NCI-H2196 (cell line): ENCODE results near the gene TOR4A.

Experiments used
- DNase-seq: peaks from one replicate; lab custom pipeline; 2025; ENCODE audit not compliant: unreplicated experiment; lab: John Stamatoyannopoulos, UW

TOR4A gene

DNA sequence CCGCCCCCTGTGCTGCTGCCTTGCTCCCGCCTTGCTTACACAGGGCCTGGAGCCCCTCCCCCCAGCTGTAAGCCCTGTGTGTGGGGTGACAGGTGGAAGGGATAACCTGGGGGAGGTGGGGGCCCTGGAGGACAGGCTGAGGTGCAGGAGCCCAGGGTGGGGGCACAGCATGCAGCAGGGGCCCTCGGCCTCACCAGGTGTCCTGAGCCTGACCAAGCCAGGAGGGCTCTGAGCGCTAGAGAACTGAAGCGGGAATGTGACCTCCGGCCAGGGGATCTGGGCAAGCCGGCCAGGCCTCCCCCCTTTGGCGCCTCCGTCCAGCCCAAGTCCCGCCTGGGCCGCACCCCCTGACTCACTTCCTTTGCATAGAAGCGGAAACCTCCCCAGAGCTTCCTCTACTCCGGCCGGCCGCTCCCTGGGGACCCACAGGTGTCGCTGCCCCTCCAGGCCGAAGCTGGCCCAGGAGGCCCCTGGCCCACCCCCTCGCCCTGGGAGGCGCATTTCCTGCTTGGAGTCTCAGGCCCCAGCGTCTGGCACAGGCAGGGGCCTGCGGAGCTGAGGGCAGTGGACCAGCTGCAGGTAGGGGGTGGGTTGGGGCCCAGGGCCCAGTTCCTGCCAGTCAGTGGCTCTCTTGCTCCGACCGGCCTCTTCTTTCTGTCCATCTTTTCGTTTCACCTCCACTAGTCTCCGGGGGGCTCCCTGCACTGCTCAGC lies at the start of gene TOR4A:
Gene TOR4A, plus strand, starts transcription at position 398 of the 713 bp plus-strand sequence. CDS start 964 bp downstream, outside the sequence.
- DNase-seq: no peak

DNA sequence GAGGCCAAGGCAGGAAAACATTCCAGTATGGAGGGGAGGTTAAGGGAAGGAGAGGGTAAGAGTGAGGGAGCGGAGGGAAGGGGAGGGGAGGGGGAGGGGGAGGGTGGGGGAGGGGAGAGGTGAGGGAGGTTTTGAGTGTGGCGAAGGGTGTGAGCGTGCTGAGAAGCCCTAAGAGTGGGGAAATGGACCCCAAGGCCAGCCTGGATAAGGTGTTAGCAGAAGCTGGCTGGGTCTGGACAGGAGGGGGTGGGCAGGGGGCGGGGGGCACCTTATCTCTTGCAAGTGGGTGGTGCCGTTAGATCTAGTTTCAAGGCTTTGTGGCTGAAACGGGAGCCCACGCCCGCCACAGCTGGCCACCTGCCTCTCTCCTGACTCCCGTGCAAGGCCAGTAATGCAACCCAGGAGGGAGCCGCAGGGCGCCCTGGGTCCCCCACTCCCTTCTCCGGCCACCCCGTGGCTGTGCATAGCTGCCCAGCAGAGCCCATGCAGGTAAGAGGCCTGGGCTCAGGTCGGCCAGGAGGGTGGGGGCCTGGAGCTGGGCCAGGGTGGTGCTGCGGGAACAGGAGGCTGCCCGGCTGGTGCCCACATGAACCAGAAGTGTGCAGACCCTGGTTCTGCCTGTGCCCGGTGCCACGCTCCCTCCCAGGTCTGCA lies 49.5 kb upstream of the TOR4A start:
- DNase-seq: peak; percentile 20

GRCh38 chr9:137228506-137228967 lies 49.0 kb upstream of the TOR4A start:
- DNase-seq: peak; percentile 66

GRCh38 chr9:137228968-137229896 lies 48.3 kb upstream of the TOR4A start:
- DNase-seq: no peak

GRCh38 chr9:137229903-137230704 lies 47.4 kb upstream of the TOR4A start:
- no peak for DNase-seq

DNA sequence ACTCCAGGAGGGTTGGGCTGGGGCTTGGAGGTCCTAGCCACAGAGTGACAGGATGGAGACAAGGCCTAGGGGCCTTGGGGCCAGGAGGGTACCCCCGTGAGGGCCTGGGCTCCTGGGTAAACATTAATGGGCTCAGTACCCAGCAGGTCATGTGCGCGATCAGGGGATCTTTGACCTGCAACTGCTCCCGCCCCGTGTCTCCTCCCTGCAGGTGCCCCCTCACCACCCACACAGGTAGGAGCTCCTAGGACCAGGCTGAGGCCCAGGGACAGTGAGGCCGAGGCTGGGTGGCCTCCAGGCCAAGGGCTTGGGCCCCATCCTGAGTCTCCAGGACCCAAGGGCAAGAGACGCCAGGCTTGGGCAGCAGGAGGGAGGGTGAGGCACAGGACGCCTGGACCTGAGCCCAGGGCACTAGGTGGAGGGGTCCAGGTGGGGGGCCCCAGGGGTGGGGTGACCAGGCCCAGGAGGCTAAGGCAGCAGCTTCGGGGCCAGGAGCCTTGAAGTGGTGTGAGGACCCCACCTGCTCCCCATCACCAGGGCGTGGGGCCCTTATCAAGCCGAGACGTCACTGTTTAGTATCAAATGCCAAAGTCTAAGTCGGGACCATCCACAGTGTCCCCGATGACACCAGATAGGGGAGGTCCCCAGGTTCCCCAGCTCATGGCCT lies 46.7 kb upstream of the TOR4A start, which contains the start of gene SLC34A3:
Gene SLC34A3, plus strand, starts transcription at position 197 of the 667 bp plus-strand sequence. CDS start 802 bp downstream, outside the sequence.
- DNase-seq: no peak

- no peak for DNase-seq
Measured at GRCh38 chr9:137231372-137232039, 46.0 kb upstream of the TOR4A start.

DNA sequence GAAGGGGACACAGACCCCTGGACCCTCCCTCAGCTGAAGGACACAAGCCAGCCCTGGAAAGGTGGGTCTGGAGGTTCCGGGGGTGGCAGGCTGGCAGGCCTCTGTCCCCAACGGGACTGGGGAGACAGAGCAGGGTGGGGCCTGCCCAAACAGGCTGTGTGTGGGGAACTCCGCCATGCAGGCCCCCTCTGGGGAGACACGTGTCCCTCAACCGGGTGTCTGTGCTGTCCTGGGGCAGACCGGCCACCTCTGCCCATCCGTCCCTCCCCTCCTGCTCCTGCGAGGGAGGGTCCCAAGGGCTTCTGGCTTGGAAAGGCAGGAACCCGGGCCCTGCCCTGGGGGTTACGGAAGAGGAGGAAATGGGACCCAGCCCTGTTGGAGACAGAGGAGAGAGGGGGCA lies 45.4 kb upstream of the TOR4A start:
- no peak for DNase-seq

DNA sequence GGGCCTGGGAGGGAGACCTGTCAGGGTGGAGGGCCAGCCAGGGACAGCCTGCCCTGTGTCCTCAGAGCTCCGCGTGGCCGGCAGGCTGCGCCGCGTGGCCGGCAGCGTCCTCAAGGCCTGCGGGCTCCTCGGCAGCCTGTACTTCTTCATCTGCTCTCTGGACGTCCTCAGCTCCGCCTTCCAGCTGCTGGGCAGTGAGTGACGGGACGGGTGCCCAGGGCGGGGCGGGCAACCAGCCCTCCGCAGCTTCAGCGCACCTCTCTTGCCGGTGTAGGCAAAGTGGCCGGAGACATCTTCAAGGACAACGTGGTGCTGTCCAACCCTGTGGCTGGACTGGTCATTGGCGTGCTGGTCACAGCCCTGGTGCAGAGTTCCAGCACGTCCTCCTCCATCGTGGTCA lies 45.0 kb upstream of the TOR4A start:
- DNase-seq: no peak

DNA sequence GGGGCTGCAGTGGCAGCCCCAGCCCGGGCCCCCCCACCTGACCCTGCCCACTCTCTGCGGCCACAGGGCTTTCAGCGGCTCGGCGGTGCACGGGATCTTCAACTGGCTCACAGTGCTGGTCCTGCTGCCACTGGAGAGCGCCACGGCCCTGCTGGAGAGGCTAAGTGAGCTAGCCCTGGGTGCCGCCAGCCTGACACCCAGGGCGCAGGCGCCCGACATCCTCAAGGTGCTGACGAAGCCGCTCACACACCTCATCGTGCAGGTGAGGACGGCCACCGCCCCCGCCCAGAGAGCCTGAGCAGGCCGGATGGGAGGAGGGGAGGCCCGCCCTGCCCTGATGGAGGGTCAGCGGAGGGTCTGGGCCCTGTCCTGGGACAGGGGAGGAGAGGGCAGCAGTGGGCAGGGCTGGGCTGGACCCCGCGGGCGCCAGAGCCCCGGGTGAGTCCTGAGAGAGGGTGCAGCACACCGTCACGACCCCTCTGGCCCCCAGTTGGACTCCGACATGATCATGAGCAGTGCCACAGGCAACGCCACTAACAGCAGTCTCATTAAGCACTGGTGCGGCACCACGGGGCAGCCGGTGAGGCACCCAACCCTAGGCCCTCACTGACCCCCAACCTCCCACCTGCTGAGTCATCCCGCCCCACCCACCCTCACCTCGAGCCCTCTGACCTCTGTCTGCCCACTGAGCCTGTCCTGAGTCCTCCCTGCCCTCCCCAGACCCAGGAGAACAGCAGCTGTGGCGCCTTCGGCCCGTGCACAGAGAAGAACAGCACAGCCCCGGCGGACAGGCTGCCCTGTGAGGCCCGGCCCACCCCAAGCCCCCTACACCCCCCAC lies 44.2 kb upstream of the TOR4A start:
- DNase-seq: no peak

- no peak for DNase-seq
Measured at GRCh38 chr9:137234055-137234697, 43.4 kb upstream of the TOR4A start.

DNA sequence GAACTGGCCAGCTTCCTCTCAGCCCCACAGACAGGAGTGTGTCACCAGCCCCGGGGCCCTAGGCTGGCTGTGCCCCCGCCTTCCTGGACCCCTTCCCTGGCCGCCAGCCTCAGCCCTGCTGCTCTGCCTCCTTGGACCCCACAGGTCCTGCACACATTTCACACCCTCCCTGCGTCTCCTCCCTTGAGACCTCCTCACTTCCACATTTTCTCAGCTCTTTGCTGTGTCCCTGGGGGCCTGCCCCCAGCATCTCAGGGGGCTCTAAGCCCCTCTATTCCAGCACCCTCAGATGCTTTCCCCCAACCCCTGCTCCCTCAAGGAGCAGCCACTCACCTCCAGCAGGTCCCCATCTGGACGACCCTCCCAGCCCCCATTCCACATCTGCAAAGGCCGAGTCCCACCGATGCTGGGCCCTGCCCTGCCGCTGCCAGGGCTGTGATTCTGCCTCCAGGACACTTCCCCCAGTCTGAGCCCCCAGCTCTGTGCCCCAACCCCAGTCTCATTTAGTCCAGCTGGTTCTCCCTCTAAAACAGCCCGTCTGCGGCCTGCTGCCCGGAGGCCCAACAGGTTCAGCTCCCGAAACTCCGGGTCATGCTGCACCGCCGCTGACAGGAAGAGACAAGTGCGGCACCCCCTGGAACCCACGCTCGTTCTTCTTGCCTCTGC lies 42.6 kb upstream of the TOR4A start:
- no peak for DNase-seq

DNA sequence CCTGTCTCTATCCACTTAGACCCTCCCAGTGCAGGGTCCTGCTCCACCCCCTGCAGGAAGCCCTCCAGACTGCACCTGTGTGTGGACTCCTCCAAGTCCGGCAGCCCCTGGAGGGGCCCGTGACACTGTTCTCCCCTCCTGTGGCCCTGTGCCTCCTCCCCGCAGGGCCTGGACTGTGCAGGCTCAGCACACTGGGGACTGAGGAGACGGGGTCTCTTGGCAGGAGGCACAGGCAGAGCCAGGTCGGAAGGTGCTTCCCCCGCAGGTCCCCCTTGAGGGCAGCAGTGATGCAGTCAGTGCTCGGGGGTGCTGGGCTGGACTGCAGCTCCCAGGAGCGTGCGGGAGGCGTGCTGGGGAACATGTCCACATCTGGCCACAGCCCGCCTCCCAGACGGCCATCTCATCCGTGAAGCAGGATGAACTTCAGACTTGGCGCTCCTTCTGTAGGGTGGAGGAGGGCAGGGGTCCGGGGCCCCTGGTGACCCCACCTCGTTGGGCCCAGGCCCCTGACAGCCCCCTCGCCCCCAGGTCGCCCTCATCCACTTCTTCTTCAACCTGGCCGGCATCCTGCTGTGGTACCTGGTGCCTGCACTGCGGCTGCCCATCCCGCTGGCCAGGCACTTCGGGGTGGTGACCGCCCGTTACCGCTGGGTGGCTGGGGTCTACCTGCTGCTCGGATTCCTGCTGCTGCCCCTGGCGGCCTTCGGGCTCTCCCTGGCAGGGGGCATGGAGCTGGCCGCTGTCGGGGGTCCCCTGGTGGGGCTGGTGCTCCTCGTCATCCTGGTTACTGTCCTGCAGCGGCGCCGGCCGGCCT lies 41.9 kb upstream of the TOR4A start:
- no peak for DNase-seq

DNA sequence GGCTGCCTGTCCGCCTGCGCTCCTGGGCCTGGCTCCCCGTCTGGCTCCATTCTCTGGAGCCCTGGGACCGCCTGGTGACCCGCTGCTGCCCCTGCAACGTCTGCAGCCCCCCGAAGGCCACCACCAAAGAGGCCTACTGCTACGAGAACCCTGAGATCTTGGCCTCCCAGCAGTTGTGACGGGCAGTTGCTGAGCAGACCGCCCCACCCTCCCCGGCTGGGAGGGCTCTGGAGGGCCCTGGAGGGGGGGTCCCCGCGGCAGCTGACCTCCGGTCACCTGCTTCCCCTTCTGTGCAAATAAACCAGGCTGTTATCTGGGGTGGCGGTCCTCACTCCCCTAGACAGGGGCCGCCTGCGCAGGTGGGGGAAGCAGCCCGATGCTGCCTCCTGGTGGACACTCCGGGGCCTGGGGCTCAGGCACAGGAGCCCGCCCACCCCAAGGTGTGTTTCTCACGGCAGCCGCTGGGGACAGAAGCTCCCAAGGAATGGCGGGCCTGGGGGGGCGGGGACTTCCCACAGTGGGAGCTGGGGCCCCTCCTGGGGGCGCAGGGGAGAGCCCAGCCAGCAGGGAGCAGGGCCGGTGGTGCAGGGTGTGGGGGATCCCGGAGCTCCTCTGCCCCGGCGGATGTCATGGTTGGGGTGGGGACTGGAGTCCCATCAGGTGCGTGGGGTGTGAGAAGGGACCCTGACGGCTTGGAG lies 41.1 kb upstream of the TOR4A start:
- DNase-seq: peak; percentile 86

GRCh38 chr9:137236936-137237421 lies 40.5 kb upstream of the TOR4A start:
- peak; percentile 87 for DNase-seq
